HG03103 (cell line): Measurements from ENCODE around the gene PDZD7.
"Not testable (repeated sequence)": the region's sequence is repeated elsewhere in the genome, so short reads cannot be mapped to it uniquely, and the experiment has no call there.

Source experiments
- ATAC-seq: cut with Tn5 transposase; IDR thresholded peaks from one replicate; pipeline ENCODE4 v1.9.1; 2021; ENCODE audit warnings: low read depth; ENCODE audit not compliant: unreplicated experiment

Gene PDZD7

DNA sequence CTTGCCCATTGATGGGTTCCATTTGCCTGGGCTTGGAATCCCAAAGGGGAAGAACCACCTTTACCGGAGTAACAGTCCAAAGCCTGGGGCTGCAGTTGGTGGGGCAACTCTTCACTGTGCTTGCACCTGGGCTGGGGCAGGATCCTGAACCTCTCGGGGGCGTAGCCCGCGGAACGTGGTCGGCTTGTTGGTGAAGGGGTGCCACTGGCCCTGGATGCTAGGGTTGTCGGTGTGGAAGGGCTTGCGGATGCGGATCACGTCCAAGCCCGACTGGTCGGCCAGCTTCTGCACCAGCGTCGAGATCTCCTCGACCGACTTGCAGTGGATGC is 44.3 kb downstream of the PDZD7 start:
- ATAC-seq = no peak

DNA sequence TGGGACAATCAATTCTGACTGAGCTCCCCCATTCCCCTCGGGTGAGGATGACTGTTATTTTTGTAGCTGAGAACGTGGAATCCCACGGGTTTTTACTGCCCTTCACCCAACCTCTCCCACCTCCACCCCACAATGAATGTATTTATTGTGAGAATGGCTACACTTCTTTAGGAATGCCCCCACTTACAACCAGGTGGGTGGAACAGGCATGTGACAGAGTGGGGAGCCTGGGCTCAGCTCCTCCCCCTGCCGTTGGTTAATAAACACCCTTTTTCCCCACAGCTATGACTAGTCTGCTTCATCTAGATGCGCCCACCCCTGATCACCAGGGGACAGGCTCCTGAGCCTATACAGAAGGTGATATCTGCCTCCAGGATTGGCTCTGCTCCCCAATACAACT is 45.6 kb downstream of the PDZD7 start:
- ATAC-seq = no peak

GRCh38 chr10:100984672-100985177 is 46.2 kb downstream of the PDZD7 start:
- ATAC-seq = no peak

DNA sequence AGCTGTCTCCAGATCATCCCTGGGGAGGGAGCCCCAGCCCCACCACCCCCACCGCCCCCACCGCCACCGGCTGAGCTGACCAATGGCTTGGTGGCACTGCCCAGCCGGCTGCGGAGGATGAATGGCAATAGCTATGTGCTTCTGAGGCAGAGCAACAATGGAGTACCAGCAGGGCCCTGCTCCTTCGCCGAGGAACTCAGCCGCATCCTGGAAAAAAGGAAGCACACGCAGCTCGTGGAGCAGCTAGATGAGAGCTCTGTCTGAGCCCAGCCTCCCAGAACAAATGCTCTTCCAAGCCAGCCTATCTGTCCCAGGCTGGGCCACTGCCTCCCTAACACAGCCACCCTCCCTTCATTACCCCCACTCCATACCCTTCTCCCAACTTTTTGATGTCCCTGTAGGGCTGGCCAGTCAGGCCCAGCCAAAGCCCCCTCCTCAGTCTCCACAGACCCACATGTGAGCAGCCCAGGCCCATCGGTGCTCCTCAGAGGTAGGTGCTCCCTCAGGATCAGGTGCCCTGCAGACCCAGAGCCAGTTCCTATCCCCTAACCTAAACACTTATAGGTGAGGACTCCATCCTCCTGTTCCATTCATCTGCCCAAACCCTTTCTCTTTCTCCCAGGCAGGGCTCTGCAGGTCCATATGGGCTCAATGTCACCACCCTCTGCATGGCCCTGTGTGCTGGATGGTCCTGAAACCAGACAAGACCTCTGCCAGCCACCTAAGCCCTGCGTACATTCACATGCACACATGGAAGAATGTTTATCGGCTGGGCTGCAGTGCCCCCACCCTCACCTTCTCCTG is 46.9 kb downstream of the PDZD7 start:
- ATAC-seq = no peak

DNA sequence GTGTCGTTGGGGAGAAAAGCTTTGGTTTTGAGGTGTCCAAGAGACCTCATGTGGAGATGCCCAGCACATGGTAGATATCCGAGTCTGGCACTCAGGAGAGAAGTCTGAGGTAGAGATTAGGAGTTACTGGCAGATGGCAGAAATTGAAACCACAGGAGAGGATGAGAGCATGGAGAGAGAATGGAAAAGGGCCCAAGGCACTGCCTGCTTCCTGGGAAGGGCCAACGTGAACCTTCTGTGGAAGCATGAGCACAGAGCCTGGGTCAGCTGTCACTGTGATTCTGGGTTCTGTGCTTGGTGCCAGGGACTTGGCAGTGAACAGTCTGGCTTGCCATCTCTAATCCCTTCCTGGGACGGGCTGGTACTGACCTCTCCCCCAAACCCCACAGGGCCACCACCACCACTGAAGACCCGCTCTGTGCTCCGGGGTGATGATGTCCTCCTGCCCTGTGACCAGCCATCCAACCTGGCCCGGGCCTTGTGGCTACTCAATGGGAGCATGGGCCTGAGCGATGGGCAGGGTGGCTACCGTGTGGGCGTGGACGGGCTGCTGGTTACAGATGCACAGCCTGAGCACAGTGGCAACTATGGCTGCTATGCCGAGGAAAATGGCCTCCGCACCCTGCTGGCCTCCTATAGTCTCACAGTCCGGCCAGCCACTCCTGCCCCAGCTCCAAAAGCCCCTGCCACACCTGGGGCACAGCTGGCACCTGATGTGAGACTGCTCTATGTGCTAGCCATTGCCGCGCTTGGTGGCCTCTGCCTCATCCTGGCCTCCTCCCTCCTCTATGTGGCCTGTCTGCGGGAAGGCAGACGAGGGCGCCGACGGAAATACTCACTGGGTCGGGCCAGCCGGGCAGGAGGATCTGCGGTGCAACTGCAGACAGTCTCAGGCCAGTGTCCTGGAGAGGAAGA is 47.8 kb downstream of the PDZD7 start:
- ATAC-seq = no peak

DNA sequence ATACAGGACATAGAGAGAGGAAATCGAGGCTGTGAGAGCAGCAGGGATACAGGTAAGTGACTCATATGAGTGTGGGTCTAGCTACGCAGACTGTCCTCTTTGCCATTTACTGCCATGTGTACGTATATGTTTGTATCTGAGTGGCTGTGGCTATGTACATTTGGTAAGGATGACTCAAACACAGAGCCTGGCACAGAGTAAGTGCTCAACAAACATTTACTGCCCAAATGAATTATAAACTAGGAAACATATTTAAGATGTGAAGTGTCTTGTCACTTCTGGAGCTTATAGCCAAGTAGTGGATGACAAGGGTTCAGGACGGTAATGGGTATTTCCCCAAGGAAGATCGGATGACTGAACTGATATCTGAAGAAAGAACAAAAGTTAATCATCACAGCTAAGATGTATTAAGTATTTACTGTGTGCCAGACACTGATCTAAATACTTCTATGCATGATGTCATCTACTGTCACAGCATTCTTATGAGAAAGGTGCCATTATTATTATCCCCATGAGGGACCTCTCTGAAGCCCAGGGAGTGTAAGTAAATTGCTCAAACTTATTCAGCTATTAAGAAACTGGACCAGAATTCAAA is 49.7 kb downstream of the PDZD7 start:
- ATAC-seq = no peak

- no peak for ATAC-seq
Observed at GRCh38 chr10:100980711-100981110, 50.2 kb downstream of the PDZD7 start.

- ATAC-seq = no peak
Observed at GRCh38 chr10:100980311-100980710, 50.6 kb downstream of the PDZD7 start.

DNA sequence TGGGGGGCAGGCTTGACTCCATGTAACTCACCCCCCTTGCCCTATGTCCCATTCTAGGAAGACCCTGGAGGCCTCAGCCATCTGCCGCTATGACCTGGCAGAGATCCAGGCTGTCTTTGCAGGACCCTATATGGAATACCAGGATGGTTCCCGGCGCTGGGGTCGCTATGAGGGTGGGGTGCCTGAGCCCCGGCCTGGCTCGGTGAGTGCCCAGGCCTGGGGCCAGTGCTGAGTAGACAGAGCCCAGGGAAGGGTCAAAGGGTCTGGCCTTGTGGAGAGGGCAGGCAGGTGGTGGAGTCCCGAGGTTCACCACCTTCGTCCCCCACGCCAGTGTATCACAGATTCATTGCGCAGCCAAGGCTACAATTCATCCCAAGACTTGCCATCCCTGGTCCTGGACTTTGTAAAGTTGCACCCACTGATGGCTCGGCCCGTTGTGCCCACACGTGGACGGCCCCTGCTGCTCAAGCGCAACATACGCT is 51.1 kb downstream of the PDZD7 start:
- no peak for ATAC-seq

GRCh38 chr10:100978901-100979195 is 52.1 kb downstream of the PDZD7 start:
- ATAC-seq = no peak

GRCh38 chr10:100978121-100978900 is 52.6 kb downstream of the PDZD7 start:
- ATAC-seq = no peak

- ATAC-seq = no peak
Observed at GRCh38 chr10:100977436-100977835, 53.5 kb downstream of the PDZD7 start.

DNA sequence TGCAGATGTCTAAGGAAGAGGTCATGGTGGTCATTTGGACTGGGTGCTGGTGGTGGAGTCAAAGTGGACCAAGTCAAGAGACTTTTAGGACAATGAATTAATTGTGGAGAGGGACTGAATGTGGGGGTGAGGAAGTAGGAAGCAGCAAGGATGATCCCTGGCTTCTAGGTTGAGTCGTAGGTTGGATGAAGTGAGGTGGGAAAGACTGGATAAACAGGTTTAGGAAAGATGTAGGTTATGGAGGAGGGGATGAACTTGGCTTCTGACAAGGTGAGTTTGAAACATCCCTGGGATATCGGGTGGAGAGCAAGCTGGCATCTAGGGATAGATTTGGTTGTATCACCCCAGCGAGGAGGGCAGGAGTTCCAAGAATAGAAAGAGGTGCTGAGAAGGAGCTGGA is 54.0 kb downstream of the PDZD7 start:
- ATAC-seq = no peak

DNA sequence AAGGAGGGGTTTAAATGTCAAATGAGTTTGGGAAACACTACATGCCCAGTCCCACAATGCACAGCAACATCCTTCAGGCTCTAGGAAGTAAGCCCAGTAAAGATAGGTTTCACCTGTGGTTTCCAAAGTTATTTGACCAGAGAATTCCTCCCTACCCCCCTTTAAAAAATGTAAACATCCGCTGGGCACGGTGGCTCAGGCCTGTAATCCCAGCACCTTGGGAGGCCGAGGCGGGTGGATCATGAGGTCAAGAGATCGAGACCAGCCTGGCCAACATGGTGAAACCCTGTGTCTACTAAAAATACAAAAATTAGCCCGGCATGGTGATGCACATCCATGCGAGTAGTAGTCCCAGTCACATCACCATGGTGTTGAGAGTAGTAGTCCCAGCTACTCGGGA is 55.5 kb downstream of the PDZD7 start:
- ATAC-seq = not testable (repeated sequence)

DNA sequence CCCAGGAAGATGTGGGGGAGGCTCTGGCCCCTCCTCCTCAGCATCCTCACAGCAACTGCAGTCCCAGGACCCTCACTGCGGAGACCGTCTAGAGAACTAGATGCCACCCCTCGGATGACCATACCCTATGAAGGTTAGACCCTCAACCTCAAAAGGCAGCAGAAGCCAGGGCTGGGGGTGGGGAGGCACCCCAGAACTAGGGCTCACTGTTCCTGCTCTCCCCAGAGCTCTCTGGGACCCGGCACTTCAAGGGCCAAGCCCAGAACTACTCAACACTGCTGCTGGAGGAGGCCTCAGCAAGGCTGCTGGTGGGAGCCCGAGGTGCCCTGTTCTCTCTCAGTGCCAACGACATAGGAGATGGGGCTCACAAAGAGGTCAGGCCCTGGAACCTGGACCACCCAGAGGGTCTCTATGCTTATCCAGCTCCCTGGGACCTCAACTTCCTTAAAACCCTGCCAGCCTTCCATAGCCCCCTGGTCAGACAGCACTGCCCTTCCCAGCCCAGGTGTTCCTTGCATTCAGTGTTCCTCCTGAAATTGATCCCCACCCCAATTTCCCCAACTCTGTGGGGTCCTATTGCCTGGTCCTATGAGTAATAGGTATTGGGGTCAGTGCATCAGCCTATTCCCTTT is 57.9 kb downstream of the PDZD7 start:
- ATAC-seq = no peak

GRCh38 chr10:100972115-100972903 is 58.6 kb downstream of the PDZD7 start:
- ATAC-seq = no peak

GRCh38 chr10:100970914-100971811 is 59.8 kb downstream of the PDZD7 start:
- ATAC-seq = no peak
